ENCODE results near the gene PROC. TPM values are rescaled to one million over a fixed set of nuclear protein-coding genes. Genes with fewer than 3 reads are reported as not detected.
A peak's percentile ranks its signal among the peaks of the same experiment; 100 is the strongest.

Gene PROC
- total and polyA plus RNA-seq, 12 donors: 0.10 to 0.16 TPM; not detected in 10

DNA sequence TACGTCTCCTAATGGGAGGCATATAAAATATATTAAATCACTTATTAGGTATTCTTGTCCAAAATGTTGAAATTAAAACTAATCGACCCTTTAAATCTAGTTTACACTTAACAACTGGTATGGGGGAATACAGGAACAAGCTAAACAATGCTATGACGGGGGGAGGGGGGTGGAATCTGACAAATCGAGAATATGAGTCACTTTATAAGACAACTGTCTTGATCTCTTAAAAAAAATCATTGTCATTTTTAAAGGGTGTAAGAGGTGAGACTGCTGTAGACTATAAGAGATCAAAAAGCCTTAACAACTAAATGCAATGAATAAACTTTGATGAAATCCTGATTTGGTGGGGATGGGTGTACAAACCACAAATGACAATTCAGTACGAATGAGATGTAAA, 36.5 kb upstream of the PROC start:
- intact Hi-C loops (cut with DNase I): no loop called here
- Histone ChIP-seq H3K27me3 (no peaks in the 10 kb centered on the region), H3K4me3 (no peak overlapping the region), H3K27ac (no peak overlapping the region), H3K4me1 (replicated peaks in 1 of 2) (peaks cover 0 to 43% of the 10 kb centered on the region in 2 donors), H3K36me3 (replicated peaks in 1 of 2) (no peaks in the 10 kb centered on the region), H3K9me3 (replicated peaks in 1 of 3) (no peaks in the 10 kb centered on the region)
- WGBS, 4 donors: 59 to 70% (median 62%) methylated on average over 5 of the region's 5 CpGs
- TF ChIP-seq POLR2A (IDR thresholded peaks at IDR 0.05): no peak
- TF ChIP-seq, protein P1, sequence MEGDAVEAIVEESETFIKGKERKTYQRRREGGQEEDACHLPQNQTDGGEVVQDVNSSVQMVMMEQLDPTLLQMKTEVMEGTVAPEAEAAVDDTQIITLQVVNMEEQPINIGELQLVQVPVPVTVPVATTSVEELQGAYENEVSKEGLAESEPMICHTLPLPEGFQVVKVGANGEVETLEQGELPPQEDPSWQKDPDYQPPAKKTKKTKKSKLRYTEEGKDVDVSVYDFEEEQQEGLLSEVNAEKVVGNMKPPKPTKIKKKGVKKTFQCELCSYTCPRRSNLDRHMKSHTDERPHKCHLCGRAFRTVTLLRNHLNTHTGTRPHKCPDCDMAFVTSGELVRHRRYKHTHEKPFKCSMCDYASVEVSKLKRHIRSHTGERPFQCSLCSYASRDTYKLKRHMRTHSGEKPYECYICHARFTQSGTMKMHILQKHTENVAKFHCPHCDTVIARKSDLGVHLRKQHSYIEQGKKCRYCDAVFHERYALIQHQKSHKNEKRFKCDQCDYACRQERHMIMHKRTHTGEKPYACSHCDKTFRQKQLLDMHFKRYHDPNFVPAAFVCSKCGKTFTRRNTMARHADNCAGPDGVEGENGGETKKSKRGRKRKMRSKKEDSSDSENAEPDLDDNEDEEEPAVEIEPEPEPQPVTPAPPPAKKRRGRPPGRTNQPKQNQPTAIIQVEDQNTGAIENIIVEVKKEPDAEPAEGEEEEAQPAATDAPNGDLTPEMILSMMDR (IDR thresholded peaks at IDR 0.05): no peak
- no peak for DNase-seq

DNA sequence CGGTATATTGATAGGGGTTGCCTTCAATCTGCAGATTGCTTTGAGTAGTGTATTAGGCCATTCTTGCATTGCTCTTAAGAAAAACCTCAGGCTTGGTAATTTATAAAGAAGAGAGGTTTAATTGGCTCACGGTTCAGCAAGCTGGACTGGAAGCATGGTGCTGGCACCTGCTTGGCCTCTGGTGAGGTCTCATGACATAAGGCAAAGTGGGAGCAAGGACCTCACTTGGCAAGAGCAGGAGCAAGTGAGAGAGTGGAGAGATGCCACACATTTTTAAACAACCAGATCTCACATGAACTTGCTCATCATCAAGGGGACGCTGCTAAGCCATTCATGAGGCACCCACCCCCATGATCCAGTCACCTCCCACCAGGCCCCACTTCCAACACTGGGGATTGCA, 35.4 kb upstream of the PROC start:
- intact Hi-C loops (cut with DNase I): no loop called here
- Histone ChIP-seq H3K4me1 (replicated peaks in 1 of 2) (peaks cover 0 to 43% of the 10 kb centered on the region in 2 donors), H3K27me3 (no peaks in the 10 kb centered on the region), H3K27ac (no peak overlapping the region), H3K36me3 (replicated peaks in 1 of 2) (no peaks in the 10 kb centered on the region), H3K4me3 (no peak overlapping the region), H3K9me3 (replicated peaks in 1 of 3) (no peaks in the 10 kb centered on the region)
- WGBS, 4 donors: 79 to 85% (median 81%) methylated on average over 3 of the region's 3 CpGs
- no peak for TF ChIP-seq POLR2A (IDR thresholded peaks at IDR 0.05)
- TF ChIP-seq, protein P1 (IDR thresholded peaks at IDR 0.05): no peak
- DNase-seq: peak in 1 of 7 donors; percentile 30

DNA sequence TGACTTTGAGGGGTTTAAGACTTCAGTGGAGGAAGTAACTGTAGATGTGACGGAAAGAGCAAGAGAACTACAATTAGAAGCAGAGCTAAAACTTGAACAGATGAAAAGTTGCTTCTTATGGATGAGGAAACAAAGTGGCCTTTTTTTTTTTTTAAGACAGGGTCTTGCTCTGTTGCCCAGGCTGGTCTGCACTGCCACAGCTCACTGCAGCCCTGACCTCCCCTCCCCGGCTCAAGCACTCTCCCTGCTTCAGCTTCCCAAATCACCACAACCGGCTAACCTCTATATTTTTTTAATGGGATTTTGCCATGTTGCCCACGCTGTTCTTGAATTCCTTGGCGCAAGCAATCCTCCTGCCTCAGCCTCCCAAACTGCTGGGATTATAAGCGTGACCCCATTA, 33.7 kb upstream of the PROC start:
- DNase-seq: no peak
- intact Hi-C loops (cut with DNase I): no loop called here
- Histone ChIP-seq H3K27me3 (no peaks in the 10 kb centered on the region), H3K36me3 (replicated peaks in 1 of 2) (no peaks in the 10 kb centered on the region), H3K4me3 (no peak overlapping the region), H3K9me3 (replicated peaks in 1 of 3) (no peaks in the 10 kb centered on the region), H3K27ac (no peak overlapping the region), H3K4me1 (replicated peaks in 1 of 2) (peaks cover 6 to 35% of the 10 kb centered on the region in 2 donors)
- WGBS, 4 donors: 91 to 98% (median 94%) methylated on average over 6 of the region's 6 CpGs
- TF ChIP-seq, protein P1 (IDR thresholded peaks at IDR 0.05): no peak
- no peak for TF ChIP-seq POLR2A (IDR thresholded peaks at IDR 0.05)

DNA sequence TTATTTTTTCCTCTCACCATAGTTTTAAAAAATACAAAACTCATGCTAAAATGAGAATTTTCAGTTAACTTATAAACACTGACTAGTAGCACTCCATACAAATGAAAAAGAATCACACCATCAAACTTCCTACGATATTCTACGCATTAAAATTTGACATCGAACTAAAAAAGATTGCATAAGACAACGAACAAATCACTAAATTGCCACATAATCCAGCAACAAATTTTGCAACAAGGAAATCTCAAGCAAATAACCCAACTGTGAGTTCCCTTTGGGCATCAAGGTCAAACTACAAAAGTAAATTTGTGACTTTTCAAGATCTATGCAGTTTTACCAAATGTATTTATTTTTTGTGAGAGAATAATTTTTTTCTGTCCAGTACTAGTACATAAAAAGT, 32.0 kb upstream of the PROC start:
- Histone ChIP-seq H3K27ac (peak overlapping the region; percentile 99 to 100 (median 100)), H3K4me3 (peak overlapping the region in 1 of 4 donors; percentile 98), H3K36me3 (replicated peaks in 1 of 2) (no peaks in the 10 kb centered on the region), H3K9me3 (replicated peaks in 1 of 3) (no peaks in the 10 kb centered on the region), H3K4me1 (replicated peaks in 1 of 2) (peaks cover 6 to 32% of the 10 kb centered on the region in 2 donors), H3K27me3 (no peaks in the 10 kb centered on the region)
- DNase-seq: no peak
- WGBS, 4 donors: 33 to 47% (median 38%) methylated on average over 4 of the region's 4 CpGs
- intact Hi-C loops (cut with DNase I): no loop called here
- TF ChIP-seq, protein P1 (IDR thresholded peaks at IDR 0.05): peak in 1 of 6 experiments; percentile 11
- TF ChIP-seq POLR2A (IDR thresholded peaks at IDR 0.05): no peak

Data from adrenal gland (tissue), 12 donors.